ENCODE data around the gene BLOC1S4.

The BLOC1S4 gene

GRCh38 chr4:6709230-6710114, 6.5 kb upstream of the BLOC1S4 start, which contains the start of gene MRFAP1L1:
Gene MRFAP1L1, minus strand, starts transcription at chr4:6709865. Its CDS starts 236 bp downstream, at chr4:6709629.
- peak within 1 kb of the TSS; percentile 77 to 89 for H3K4me3 ChIP-seq (replicated peaks in 1 of 2; ENCODE audit: low read depth in 2 of 2, low read length in 2 of 2)
- peak; percentile 98 for DNase-seq (ENCODE audit: low read depth in 2 of 2)
- peak; percentile 12 for TF ChIP-seq CTCF (IDR thresholded peaks at IDR 0.05; ENCODE audit: low read depth, low read length)

DNA sequence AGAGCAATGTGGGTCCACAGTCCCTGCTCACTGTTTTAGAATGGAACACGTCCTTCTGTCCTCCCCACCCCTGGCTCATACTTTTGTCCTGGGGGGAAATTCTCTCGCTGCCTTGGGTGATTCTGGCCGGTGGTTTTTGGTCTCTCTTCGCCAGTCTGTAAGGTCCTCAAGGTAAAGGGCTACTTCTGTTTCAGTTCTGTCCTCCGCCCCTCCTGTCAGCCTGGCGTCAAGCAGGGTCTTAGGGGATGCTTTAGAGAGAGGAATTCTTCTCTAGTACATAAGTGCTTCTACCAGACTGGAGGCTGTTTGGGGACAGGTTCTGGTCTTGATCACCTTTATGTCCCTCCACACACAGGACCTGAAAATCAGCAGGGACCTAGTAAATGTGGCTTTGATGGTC, 5.7 kb upstream of the BLOC1S4 start:
- peak overlapping the region; percentile 77 to 89 for H3K4me3 ChIP-seq (replicated peaks in 1 of 2; ENCODE audit: low read depth in 2 of 2, low read length in 2 of 2)
- TF ChIP-seq CTCF (IDR thresholded peaks at IDR 0.05; ENCODE audit: low read depth, low read length) = no peak
- no peak for DNase-seq (ENCODE audit: low read depth in 2 of 2)

GRCh38 chr4:6710996-6711395, 5.0 kb upstream of the BLOC1S4 start:
- no peak overlapping the region for H3K4me3 ChIP-seq (replicated peaks in 1 of 2; ENCODE audit: low read depth in 2 of 2, low read length in 2 of 2)
- no peak for TF ChIP-seq CTCF (IDR thresholded peaks at IDR 0.05; ENCODE audit: low read depth, low read length)
- no peak for DNase-seq (ENCODE audit: low read depth in 2 of 2)

GRCh38 chr4:6714954-6715353, 1.0 kb upstream of the BLOC1S4 start:
- no peak for TF ChIP-seq CTCF (IDR thresholded peaks at IDR 0.05; ENCODE audit: low read depth, low read length)
- no peak overlapping the region for H3K4me3 ChIP-seq (replicated peaks in 1 of 2; ENCODE audit: low read depth in 2 of 2, low read length in 2 of 2)
- no peak for DNase-seq (ENCODE audit: low read depth in 2 of 2)

GRCh38 chr4:6715704-6716017, 313 bp upstream of the BLOC1S4 start:
- H3K4me3 ChIP-seq (replicated peaks in 1 of 2; ENCODE audit: low read depth in 2 of 2, low read length in 2 of 2) = peak overlapping the region; percentile 91 to 94
- DNase-seq (ENCODE audit: low read depth in 2 of 2) = no peak
- no peak for TF ChIP-seq CTCF (IDR thresholded peaks at IDR 0.05; ENCODE audit: low read depth, low read length)

DNA sequence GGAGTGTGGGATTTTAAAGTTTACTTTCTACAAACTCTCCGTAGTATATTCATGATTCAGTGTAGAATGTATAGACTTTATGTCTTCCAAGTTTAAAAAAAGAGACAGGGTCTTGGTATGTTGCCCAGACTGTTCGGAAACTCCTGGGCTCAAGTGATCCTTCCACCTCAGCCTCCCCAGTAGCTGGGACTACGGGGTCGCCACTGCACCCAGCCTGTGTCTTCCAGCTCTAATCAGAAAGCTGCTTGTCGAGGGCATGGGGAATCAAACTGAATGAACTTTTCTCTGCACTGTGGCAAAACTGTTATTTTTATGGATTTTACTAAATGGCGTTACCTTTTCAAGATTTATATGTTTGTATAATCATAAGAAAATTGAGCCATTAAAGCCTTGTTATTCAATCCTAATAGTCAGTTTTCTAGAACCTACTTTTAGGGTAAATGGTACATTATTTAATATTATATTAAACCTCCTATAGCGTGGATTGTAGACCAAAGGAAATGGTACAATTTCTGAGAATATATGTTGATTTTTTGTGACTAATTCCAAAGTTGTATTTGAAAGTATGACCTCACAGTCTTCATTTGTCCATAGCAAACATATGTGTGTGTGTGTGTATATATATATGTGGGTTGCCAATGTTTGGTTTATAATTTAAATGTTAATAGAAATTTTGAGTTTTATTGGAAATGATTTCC, 1.1 kb downstream of the BLOC1S4 start:
- peak overlapping the region; percentile 91 to 94 for H3K4me3 ChIP-seq (replicated peaks in 1 of 2; ENCODE audit: low read depth in 2 of 2, low read length in 2 of 2)
- DNase-seq (ENCODE audit: low read depth in 2 of 2) = no peak
- TF ChIP-seq CTCF (IDR thresholded peaks at IDR 0.05; ENCODE audit: low read depth, low read length) = no peak

All from cardiac fibroblast (primary cell).